HG03135 (cell line): ENCODE measurements around the gene USP44.
A peak's percentile ranks its signal among the peaks of the same experiment; 100 is the strongest.
"Not testable (repeated sequence)": the region's sequence is repeated elsewhere in the genome, so short reads cannot be mapped to it uniquely, and the experiment has no call there.

Experiments used
- ATAC-seq: cut with Tn5 transposase; IDR thresholded peaks from one replicate; pipeline ENCODE4 v1.9.1; 2021; ENCODE audit warnings: mild to moderate bottlenecking, moderate library complexity; ENCODE audit not compliant: unreplicated experiment

USP44 gene

DNA sequence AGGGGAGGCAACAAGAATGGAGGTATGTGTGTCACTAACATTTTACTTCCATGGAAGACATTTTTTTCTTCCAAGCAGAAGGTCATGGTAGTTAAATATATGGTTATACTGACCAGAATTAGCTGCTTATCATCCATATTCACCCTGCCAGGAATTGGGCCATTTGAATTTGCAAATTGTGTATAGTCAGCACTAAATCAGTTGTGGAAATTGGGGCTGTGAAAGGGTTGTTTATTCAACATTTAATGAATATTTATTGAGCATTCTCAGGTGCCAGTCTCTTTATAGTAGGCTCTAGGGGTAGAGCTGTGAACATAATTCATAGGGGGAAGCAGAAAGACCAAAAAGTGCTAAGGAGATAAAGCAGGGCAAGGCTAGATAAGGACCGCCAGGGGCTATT lies 39.3 kb downstream of the USP44 start:
- ATAC-seq, result no peak

DNA sequence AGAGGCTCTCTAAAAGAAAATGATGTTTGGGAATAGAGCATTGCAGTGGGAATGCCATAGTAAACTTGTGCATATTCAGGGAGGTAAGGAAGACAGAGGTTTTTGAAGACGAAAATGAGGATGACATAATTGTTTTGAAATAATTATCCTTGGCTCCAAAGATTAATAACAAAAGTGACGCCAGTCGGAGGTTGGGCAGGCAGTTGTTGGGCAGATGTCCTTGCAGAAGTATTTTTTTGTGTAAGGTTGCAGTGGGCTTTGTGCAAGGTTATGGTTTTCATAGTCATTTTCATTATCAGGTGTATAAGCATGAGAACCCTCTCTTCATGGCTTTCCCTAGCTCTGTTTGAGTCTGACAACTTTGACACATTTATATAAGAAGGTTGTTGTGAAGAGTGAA lies 42.0 kb downstream of the USP44 start:
- ATAC-seq, result no peak

DNA sequence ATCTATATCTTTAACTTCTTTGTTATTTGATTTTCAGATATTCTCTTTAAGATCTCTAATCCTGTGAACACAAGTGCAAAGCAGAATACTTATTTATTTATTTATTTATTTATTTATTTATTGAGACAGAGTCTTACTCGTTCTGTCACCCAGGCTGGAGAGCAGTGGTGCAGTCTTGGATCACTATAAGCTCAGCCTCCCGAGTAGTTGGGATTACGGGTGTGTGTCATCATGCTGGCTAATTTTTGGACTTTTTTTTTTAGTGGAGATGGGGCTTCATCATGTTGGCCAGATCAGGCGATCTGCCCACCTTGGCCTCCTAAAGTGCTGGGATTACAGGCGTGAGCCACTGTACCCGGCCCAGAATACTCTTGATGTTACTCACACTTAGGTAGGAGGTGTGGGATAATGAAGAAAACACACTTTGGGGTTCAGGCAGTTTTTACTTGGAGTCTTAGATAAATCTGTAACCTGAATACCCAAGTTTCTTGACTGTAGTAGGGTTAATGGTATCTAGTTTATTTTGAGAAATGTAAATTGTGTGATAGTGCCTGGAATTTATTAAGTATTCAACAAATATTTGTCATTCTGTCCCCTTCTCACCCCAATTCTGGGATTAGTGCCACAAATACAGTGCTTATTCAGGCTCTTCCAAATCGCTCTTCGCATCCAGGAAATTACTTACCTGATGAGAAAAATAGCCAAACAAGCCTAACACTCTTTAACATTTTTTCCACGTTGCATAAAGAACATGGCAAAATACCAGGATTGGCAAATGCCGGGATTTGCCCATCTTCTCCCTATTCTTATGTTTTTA lies 44.4 kb downstream of the USP44 start:
- no peak for ATAC-seq

DNA sequence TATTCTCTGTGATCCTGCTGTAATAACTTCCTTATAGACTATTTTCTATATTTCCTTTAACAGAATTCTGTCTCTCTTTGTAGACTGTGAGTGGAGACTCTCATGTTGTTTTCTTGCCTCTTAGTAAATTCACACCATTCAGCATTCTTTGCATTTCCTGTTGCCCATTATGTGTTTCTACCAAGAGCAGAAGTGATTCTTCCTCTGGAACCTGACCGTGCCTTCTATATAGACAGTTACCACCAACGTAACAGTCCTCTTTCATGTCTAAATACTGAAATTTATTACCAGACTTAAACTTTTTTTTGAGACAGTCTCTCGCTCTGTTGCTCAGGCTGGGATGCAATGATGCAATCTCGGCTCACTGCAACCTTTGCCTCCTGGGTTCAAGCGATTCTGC lies 46.2 kb downstream of the USP44 start:
- ATAC-seq, result peak; percentile 93

DNA sequence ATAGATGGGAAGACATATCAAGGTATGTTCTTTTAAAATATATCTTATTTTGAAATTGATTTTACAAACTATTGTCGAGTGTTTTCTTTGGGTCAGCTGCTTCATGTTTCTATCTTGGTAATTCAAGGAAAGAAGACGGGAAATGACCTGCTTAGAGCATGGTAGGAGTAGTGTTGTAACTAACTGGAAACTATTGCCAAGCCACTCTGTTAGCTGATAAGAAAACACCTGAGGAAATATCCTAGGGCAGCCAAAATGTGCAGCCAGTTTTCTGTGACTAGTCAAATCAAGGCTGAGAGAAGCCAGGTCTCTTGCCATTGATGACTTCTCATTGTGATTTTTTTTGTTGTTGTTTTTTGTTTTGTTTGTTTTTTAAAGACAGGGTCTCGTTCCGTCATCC lies 47.1 kb downstream of the USP44 start:
- no peak for ATAC-seq

DNA sequence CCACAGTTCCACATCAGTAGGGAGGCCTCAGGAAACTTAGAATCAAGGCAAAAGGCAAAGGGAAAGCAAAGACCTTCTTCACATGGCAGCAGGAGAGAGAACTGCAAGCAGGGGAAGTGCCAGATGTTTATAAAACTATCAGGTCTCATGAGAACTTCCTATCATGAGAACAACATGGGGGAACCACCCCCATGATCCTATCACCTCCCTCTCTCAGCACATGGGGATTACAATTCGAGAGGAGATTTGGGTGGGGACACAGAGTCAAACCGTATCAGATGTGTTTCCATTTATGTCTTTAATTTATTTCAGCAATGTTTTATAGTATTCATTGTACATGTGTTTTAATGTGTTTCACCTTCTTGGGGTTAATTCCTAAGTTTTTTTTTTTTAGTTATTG lies 51.5 kb downstream of the USP44 start:
- ATAC-seq, result no peak

DNA sequence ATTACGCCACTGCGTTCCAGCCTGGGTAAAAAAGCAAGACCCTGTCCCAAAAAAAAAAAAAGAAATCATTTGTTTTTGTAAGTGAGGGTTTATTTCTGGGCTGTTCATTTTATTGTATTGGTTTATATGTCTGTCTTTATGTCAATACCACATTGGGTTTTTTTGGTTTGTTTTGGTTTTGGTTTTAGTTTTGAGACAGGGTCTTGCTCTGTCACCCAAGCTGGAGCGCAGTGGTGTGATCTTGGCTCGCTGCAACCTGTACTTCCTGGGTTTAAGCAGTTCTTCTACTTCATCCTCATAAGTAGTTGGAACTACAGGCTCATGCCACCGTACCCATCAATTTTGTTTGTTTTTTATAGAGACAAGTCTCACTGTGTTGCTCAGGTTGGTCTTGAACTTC lies 52.3 kb downstream of the USP44 start:
- no peak for ATAC-seq

DNA sequence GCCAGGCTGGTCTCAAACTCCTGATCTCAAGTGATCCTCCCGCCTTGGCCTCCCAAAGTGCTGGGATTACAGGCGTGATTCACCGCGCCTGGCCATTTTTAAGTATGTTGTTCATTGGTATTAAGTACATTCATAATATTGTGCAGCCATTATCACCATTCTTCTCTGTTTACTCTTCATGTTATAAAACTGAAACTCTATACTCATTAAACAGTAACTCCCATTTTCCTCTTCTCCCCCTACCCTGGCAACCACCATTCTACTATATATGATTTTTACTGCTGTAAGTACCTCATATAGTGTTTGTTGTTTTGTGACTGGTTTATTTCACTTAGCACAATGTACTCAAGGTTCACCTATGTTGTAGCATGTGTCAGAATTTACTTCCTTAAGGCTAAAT lies 54.2 kb downstream of the USP44 start:
- no peak for ATAC-seq

DNA sequence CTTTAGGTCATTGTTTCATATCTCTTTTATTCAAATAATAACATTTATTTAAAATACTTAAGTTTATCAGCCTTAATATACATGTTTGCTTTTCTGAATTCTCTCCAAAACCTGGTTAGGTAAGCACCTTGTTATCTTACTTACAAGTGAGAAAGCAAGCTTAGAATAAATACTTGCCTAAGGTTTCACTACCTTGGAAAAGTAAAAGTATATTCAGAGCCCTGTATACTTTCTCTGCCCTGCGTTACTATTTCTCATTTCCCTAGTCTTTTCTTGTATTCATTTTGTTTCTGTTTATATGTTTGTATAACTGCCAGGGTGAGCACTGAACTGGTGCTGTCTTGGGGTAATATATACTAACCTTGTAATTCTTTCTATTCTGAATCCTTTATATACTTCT lies 55.8 kb downstream of the USP44 start:
- ATAC-seq, result no peak

DNA sequence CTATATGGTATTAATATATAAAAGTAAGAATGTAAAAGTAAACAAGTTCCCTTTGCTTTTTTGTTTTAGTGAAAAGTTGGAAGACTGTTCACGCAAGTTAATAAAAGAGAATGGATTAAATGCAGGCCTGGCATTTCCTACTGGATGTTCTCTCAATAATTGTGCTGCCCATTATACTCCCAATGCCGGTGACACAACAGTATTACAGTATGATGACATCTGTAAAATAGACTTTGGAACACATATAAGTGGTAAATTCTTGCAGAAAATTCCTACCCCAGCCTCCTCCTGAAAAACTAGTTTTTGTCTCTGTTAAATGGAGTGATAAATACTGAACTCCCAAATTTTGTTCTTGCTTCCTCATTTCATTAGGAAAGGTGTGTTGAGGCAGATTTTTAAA lies 56.4 kb downstream of the USP44 start:
- no peak for ATAC-seq

DNA sequence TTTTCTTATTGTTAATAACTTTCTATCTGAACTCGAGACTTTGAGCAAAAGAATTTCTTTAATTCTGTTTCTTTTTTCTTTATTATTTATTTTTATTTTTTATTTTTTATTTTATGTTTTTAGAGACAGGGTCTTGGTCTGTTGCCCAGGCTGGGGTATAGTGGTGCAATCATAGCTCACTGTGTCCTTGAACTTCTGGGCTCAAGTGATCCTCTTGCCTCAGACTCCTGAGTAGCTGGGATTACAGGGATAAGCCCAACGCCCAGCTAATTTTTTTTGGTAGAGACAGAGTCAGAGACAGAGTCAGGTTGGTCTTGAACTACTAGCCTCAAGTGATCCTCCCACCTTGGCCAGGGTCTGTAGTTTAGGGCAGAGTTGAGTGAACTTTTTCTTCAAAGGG lies 58.8 kb downstream of the USP44 start:
- no peak for ATAC-seq

DNA sequence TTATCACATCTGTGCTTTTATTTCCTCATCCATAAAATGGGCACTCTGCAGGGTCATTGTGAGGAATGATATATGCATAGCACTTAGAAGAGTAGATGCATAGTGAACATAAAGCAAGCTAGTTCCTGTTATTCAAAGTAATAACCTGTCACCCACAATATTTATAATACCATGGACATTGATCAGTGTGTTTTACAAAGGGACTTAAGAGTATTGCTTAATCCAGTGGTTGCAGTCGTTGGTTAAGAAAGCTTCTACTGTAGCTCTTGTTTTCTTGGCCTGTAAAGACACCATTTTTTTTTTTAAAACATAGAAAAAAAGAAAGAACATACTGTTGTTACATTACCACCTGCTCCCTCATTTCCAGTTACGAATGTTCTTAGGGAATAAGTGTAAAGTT lies 64.3 kb downstream of the USP44 start:
- ATAC-seq, result no peak

DNA sequence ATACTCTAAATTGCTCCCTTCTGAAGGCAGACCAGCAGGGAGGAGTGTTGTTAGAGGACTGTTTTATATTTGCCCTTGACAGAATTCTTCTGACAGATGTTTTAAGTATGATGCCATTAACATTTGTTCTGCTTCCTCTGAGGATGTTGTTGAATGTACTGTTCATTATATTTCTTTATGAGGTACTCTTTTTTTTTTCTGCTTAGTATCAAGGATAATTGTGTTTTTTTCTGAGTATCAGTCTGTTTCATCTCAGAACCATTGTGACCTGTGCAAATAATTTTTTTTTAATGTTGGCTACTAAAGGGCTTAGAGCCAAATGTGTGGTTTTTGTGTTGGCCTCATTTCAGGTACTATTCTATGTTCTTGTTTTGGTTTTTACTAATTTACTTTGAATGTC lies 66.8 kb downstream of the USP44 start:
- ATAC-seq, result no peak

DNA sequence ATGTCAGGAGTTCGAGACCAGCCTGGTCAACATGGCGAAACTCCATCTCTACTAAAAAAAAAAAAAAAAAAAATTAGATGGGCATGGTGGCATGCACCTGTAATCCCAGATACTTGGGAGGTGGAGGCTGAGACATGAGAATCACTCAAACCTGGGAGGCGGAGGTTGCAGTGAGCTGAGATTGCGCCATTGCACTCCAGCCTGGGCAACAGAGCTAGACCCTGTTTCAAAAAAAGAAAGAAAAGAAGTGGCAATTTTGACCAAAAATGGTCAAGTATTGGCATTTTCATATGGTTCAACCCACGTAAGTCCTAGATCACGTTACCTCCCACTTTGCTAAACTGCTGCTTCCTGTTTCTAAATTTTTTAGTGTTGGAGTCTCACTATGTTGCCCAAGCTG lies 68.7 kb downstream of the USP44 start:
- ATAC-seq, result not testable (repeated sequence)

DNA sequence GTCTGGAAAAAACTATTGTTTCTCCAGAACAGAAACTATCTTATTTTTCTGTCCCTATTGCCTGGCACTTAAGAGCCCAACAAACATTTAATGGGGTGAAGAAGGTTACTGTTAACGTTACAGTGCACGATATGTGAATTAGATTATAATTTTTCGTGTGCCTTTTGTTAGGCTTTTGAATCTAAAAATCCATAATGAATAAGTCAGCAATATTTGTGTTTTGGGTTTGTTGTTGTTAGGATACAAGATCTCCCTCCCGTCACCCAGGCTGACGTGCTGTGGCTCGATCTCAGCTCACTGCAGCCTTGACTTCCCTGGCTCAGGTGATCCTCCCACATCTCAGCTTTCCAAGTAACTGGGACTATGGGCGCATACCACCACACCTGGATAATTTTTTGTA lies 69.4 kb downstream of the USP44 start:
- no peak for ATAC-seq

DNA sequence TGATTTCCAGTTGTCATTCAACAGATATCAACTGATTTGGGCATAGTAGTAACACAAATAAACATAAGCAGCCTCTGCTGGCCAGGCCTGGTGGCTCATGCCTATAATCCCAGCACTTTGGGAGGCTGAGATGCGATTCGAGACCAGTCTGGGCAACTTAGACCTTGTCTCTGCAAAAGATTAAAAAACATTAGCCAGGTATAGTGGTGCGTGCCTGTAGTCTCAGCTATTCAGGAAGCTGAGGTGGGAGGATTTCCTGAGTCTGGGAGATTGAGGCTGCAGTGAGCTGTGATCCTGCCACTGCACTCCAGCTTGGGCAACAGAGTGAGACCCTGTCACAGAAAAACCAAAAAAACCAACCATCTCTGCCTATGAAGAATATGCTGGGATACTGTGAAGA lies 70.2 kb downstream of the USP44 start:
- no peak for ATAC-seq

DNA sequence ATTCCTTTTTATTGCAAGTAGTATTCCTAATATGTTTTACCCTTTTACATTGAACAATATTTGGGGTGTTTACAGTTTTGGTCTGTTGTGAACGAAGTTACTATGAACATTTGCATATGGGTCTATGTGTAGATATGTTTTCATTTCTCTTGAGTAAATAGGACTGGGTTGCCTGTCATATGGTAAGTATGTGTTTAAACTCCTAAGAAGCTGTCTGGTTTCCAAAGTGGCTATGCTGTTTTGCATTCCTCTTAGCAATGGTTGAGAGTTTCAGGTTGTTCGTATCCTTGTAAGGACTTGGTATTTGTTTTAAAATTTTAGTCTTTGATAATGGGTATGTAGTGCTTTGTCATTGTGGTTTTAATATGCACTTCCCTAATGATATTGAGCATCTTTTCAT lies 71.0 kb downstream of the USP44 start:
- ATAC-seq, result no peak

DNA sequence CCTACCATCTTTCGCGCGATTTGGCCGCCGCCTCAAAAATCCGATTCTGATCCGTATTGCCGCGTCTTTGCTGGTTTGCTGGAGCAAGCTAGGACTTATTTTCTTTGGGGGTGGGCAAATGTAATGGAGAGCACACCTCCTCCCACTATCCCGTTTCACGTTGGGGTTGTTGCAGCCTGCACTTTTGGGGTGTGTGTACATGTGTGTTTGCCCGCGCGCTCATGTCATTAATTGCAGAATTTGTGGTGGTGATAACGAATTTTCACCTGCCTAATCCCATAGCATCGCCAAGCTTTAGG lies 76.7 kb downstream of the USP44 start:
- no peak for ATAC-seq

DNA sequence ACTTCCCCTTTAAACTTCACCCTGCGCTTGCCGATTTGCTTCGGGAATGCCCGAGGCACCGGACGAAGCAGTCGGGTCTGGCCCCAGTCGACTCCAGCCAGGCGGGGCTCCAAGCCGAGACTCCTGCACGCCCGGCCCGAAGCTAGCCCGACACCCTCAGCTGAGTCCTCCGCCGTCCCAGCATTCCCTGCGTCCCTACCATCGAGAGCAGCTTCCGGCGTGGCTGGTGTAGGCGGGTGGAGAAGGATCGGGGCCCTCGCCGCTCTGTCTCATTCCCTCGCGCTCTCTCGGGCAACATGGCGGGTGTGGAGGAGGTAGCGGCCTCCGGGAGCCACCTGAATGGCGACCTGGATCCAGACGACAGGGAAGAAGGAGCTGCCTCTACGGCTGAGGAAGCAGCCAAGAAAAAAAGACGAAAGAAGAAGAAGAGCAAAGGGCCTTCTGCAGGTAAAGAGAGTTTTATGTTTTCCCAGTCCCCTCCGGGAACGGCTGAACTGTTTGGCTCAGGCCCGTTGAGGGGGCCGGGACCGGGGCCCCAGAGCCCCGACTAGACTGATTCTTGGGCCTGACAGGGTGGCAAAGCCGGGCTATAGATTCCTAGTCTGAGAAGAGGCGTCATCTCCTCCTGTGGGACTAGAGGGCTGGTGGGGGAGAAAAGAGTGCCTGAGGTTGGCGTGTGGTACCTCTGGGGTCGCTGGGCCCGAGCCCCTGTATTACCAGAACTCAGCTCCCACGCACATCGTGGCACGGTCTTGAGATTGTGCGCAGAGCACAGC lies 77.2 kb downstream of the USP44 start, which contains the start of gene METAP2:
TSS of gene METAP2 (plus strand) at position 269 of the 776 bp plus-strand sequence. CDS start at position 297, 28 bp downstream.
- ATAC-seq, result peak; percentile 98

DNA sequence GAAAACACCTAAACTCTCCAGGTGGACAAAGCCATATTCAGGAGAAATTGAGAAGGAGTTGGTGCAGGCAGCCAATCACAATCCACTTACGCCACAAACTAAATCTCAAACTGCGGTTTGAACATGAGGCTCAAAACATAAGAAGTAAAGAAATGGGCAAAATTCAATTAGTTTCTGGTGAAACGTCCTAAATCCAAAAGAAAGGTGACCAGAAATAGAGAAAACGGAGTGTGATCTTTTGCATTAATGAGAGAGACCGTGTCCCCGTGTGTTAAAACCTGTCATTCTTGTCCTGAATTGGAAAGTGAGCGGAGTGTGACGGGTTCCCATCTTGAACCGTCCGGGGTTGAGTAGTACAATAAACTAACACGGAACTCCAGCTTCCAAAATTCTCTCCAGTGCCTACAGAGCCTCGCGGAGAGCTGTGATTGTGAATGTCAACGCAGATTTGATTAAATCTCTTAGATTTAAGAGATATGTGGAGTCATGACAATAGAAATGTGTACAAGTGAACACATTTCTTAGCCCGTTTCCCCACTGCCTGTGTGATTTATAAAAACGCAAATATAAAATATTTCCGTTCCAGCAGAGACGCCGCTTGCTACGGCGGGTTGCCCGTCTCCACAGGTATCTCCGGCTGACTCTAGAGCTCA lies 77.9 kb downstream of the USP44 start:
- ATAC-seq, result peak; percentile 38

DNA sequence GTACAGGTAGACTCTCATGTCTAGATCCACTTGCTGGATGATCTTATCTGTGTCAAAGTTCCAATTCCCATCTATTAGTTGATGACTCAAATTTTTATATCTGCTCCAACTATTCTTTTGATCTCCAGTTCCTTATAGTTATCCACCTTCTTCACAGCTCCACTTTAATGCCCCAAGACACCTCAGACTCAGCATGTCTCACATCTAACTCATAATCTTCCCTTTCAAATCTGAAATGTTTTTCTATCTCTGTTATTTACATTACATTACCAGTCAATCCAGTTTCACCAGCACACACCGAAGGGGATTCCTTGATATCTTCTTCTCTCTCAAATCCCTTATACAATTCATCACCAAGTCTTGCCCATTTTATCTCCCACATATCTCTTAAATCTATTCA lies 81.0 kb downstream of the USP44 start:
- ATAC-seq, result no peak
